HG02678 (cell line): Measurements from ENCODE around the gene SYNE1.
"Not testable (repeated sequence)": the region's sequence is repeated elsewhere in the genome, so short reads cannot be mapped to it uniquely, and the experiment has no call there.

ENCODE experiments used
- ATAC-seq: cut with Tn5 transposase; IDR thresholded peaks from one replicate; pipeline ENCODE4 v1.9.1; 2021; ENCODE audit warnings: mild to moderate bottlenecking, moderate library complexity; ENCODE audit not compliant: unreplicated experiment

SYNE1 gene

DNA sequence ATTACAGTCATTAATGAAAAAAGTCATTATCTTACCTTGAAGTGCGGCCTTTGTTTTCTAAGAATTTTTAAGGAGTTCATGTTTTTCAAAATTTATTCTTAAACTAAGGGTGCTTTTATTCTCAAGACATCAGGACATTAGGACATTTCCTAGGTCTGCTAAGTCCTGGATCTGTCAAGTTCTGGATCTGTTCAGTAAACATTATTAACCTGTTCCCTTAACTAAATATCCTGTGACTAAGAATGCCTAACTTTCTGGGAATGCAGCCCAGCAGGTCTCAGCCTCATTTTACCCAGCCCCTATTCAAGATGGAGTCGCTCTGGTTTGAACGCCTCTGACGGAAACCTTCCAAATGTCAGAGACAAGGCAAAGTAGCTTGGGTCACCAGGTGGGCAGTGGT lies 302.6 kb downstream of the SYNE1 start:
- no peak for ATAC-seq

DNA sequence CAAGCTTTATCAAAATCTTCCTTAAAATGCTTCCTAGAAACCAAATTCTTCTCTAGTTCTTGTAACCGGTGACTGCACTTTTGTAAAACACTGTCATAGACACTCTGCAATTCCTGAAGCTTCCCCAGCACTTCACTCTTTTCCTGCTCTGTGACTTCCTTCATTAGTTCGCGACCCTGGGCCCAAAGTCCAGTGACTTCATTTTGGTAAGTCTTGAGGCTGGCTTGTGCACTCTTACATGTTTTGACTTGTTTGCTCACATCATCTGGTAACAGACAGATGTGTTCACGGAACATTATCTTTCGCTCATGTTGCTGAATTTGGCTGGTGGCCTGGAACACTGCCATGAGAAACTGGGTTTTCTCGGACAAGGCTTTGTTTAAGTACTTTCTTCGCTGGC lies 306.2 kb downstream of the SYNE1 start:
- ATAC-seq = no peak

- ATAC-seq = no peak
Observed at GRCh38 chr6:152329638-152330448, 307.3 kb downstream of the SYNE1 start.

- not testable (repeated sequence) for ATAC-seq
Observed at GRCh38 chr6:152328200-152328599, 309.0 kb downstream of the SYNE1 start.

DNA sequence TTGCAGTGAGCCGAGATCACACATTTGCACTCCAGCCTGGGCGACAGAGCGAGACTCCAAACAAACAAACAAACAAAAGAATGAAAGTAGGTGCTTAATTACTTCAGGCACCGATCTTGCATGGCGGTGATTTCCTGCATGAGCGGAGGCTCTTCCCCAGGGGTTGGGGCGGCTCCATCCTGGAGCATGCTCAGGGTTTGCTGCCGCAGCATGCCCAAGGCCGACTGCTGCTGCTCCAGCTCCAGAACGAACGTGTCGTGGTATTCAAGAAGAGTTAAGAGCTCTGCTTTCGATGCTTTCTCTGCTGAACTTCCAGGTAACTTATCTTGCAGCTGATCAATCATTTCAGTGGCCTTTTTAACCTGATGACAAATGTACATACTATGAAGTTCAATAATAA lies 313.8 kb downstream of the SYNE1 start:
- no peak for ATAC-seq

DNA sequence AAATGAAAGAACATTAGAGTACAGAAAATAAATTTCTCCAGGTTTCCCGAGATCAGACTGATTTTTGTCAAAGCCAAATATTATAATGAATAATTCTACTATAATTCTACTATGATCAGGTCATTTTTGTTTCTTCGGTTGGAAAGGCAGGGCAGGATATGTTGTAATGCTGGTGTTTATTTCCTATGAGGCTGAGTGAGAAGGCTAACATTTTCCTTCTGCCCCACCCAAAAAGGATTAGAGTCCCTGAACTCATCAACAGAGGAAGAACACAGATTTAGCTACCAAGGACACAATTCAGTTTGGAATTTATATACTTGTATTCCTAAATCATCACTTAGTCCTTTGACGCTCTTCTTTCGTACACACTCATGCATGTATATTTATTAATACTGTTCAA lies 318.9 kb downstream of the SYNE1 start:
- ATAC-seq = no peak

DNA sequence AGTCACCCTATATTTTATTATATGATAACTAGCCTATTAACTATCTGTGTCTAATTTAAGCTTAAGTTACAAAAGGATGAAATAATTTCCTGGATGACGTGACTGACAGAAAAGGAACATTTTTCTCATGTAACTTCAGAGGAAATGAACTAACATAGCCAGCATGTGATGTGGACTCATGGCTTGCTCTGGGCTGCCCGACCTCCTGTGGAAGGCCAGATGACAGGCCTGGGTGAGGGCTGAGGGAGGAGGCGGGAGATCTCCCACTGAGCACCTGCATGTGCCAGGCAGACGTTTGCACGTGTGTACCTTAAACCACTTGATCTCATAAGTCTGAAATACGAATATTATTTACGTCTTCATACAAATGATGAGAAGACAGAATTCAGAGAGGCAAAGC lies 321.1 kb downstream of the SYNE1 start:
- no peak for ATAC-seq

DNA sequence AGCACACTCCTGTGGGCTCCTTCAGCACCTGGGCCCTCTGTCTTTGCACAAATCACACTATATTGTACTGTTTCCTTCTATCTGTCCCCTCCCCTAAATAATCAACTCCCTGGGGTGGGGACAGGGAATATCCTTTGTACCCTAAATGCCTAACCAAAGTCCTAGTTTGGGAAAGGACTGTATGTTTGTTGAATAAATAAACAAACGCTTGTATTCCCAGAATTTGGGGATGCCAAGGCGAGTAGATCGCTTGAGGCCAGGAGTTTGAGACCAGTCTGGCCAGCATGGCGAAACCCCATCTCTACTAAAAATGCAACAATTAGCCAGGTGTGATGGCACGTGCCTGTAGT lies 322.7 kb downstream of the SYNE1 start:
- no peak for ATAC-seq

DNA sequence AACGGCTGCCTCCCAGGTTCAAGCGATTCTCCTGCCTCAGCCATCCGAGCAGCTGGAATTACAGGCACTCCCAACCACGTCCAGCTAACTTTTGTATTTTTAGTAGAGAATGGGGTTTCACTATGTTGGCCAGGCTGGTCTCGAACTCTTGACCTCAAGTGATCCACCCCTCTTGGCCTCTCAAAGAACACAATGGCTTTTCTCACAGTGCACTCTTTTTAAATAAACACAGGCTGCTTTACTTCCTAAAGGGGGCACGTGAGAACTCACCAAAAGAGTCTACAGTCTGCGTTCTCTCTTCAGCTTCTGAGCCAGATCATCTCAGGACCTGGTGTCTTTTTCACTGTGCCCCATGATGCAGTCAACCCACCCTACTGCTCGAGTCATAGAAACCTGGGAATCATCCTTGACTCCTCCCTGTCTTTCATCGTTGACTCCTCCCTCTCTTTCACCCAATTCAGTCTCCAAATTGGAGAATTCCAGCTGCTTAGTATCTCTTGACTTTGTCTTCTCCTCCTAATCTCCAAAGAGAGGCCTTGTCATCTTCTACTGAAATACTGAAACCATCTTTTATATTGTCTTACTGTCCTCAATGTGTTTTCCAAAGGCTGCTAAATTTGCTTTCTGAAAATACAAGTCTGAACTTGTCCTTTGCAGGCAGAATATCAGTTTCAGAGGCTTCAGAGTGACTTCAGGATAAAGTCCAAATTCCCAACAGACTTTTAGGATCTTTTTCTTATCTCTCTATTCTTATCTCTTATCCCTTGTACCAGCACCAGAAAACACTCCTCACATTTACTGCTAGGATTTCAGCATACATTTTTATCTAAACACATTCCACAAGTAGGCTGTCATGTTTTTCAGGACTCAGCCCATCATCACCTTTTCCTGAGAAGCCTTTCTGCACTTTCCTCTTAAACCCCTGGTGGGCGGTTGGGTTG lies 323.4 kb downstream of the SYNE1 start:
- no peak for ATAC-seq

GRCh38 chr6:152312434-152312833 lies 324.7 kb downstream of the SYNE1 start:
- ATAC-seq = no peak

DNA sequence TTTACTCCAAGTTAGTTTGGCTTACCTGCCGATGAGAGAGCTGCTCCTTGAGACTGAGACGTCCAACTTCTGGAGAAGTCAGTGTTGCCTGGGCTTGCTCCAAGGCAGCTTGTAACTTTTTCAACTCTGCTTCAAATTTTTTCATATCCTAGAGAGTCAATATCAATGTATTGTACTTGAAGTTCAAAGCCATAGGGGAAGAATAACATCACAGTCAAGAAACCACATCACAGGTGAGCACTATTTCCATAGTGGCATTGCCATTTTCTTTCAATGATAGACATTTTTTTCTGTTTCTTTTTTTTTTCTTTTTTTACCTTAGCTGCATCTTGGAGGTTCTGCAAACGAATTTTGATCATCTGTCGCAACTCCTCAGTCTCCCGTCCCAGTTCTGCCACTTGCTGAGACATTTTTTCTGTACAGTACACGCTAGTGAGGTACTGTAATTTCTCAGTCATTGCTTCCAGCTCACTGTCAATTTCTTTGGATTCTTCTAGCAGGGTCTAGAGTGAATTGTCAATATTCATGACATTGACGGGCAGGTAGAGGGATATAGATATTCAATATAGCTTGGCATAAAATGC lies 326.7 kb downstream of the SYNE1 start:
- ATAC-seq = no peak

- peak; percentile 73 for ATAC-seq
Observed at GRCh38 chr6:152309648-152310047, 327.5 kb downstream of the SYNE1 start.

DNA sequence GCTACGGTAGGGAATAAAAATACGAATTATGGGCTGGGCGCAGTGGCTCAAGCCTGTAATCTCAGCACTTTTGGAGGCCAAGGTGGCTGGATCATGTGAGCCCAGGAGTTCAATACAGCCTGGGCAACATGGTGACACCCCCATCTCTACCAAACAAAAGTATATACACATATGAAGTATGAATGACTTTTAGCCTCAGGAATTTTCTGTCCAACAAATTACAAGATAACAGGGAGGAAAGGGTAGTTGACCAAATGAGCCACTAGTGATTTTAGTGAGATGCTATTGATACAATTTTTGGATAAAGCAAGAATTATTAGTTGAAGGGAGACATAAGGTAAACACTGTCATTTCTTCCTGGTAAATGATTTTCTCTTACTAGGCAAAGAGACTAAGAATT lies 328.2 kb downstream of the SYNE1 start:
- ATAC-seq = no peak

GRCh38 chr6:152308306-152308705 lies 328.9 kb downstream of the SYNE1 start:
- no peak for ATAC-seq

DNA sequence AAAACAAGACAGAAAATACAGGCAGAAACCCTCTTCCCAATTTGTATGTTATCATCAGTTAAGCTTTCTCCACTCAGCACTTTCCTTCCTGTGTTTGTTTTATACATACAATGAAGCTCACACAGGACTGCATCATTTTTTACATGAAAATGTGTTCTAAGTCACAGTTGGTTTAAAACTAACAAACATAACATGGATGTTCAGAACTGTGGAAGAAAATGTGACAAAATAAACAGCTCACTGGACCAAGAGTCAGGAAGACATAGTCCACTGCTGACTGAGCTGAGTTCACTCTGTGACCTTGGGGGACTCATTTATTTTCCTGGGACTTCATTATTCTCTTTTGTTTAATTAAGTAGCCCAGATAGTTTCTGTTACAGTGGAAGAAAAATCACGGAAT lies 331.5 kb downstream of the SYNE1 start:
- ATAC-seq = no peak

GRCh38 chr6:152301765-152302568 lies 335.2 kb downstream of the SYNE1 start:
- ATAC-seq = peak; percentile 89

- peak; percentile 28 for ATAC-seq
Observed at GRCh38 chr6:152301021-152301764, 336.0 kb downstream of the SYNE1 start.

DNA sequence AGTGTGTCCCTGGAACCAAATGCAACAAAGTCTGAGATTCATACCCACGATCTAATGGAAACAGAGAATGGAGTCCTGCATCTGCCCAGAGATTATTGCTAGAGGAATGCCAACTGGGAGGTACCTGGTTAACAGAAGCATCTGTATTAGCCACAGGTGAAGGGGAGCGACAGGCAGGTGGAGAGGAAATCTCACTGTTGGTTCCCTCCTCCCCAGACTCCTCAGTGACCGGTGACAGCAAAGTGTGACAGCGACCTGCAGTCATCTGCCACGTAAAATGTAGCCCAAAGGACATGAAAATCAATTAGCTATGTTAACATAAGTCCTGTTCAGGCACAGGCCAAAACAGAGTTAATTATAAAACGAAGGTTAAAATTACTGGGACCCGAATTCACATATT lies 336.6 kb downstream of the SYNE1 start:
- no peak for ATAC-seq

DNA sequence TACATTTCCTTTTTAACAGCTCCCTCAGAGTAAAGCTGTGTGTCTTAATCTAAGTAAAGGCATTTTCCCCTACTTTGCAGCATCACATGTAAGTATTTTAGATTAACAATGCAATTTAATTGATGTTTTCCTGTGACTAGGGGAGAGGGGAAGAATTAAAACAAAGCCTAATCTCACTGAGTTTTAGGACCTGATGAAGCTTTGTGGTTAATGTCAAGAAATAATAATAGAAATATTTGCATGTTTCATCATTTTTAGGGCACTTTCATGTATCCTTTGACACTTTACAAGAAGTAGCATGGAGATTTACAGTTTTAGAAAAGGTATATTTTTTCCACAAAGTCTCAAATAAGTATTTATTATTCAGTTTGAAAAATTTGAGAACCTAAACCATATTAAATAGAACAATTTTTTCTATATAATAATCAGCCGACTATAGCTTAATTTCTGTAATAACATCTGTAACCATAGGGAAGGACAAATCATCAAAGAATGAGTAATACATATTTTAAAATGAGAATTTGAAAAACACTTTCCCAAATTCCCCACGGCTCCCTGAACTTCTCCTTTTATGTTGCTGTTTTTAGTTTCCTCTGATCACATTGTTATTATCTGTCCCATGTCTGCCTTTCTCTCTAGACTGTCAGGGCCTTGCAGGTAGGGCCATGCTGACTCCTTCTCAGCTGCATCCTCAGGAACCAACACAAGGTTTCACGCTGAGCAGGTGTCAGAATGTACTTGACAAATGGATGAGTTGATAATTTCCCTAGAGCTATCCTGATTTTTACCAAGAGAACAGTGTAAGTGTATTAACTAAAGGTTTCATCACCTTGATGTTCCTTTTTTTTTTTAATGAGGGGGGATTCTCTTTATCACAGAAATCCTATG lies 338.1 kb downstream of the SYNE1 start:
- no peak for ATAC-seq
